Raji (cell line): Measurements from ENCODE around the gene LAMA5.

Experiments used
- POLR2A ChIP-seq: IDR thresholded peaks from 2 replicates; pipeline ENCODE4 v1.6.1; 2011; ENCODE audit warnings: low read depth, low read length, control low read depth; ENCODE audit not compliant: insufficient read depth

Gene LAMA5

DNA sequence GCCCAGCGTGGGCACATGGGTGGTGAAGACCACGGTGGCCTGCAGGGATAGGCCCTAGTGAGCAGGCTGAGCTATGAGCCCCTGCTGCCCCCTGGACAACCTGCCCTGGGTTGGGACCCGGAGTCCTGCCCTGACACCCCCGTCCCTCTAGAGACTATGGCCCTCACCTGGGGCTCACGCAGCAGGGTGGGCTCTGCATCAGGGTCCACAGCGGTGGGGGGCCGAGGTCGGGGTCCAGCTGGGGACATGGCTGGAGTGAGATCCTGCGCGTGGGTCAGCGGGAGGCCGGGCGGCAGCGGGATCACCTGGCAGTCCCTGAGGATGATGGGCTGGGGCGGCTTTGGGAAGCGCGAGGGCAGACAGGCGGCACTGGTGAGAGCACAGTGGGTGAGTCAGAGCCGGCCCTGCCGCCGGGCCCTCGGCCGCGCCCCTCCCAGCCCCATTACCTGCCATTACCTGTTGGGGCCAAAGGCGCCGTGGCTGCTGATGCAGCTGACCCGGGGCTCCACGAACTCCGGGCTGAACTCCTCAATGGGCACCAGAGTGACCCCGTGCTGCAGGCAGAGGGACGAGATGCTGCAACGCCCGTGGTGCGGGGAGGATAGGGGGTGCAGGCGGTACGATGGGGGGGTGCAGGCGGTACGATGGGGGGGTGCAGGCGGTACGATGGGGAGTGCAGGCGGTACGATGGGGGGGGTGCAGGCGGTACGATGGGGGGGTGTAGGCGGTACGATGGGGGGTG, 36.4 kb downstream of the LAMA5 start:
- TF ChIP-seq POLR2A, result no peak

DNA sequence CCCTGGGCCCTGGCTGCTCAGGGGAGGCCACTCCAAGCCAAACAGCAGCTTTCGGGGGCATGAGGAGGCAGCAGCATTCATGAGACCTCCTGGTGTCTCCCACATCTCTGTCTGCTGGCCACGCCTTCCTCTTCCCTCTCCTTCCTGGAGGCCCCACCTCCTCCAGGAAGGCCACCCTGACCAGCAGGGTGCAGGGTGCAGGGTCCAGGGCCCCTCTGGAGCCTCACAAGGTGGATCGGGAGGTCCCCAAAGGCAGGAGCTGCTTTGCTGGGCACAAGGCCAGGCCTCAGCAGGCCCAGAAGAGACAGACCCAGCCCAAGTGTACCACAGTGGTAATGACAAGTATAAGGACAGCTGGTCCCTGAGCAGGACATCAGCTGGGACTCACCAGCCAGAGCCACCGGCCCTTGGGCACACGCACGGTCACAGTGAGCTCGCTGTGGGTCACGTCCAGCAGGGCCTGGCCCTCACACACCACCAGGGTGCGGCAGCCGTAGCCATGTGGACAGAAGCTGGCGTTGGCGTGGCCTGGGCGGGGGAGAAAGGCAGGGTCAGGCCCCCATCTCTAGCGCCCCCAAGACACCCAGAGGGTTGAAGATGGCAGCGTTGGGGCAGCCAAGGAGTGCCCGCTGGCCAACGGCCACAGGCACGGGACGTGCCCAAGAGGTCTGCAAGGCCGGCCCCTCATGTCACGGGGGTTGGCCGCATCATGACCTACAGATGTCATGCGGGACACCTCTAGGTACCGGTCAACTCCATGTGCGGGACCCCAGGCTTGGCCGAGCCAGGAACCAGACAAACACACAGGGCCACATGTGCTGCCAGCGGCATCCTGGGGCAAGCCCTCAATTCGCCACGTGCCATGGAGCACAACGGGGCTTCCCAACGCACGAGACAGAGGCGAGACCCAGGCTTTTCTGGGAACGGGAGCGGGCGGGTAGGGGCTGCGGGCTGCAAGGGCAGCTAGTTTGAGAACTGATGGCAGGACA, 37.4 kb downstream of the LAMA5 start:
- no peak for TF ChIP-seq POLR2A

DNA sequence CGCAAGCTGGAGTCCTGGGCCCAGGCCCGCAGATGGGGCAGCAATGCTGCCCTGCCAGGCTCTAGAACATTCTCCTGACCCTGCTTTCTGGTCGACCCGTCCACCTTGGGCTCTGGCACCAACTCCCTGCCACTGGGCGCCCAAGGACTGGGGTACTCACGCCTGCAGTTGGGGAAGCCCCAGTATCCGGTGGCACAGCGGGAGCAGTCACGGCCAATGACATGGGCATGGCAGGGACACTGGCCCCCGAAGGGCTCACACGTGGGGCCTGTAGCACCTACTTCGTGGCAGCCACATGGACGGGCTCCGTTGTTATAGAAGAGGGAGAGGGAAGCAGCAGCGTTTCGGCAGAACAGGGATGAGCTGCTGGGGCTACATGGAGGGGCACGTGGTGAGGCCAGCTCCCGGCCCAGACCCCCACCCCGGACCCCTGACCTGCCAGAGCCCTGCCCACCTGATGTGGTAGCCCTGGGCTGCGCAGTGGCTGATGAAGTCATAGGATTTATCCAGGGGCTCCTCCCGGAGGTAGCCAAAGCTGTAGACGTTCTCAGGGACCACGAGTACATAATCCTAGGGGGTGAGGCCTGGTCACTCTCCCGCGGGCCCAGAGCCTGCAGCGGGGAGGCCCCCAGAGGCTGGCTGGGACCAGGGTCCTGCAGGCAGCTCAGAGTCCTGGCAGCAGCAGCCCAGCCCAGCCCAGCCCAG, 38.3 kb downstream of the LAMA5 start:
- no peak for TF ChIP-seq POLR2A

DNA sequence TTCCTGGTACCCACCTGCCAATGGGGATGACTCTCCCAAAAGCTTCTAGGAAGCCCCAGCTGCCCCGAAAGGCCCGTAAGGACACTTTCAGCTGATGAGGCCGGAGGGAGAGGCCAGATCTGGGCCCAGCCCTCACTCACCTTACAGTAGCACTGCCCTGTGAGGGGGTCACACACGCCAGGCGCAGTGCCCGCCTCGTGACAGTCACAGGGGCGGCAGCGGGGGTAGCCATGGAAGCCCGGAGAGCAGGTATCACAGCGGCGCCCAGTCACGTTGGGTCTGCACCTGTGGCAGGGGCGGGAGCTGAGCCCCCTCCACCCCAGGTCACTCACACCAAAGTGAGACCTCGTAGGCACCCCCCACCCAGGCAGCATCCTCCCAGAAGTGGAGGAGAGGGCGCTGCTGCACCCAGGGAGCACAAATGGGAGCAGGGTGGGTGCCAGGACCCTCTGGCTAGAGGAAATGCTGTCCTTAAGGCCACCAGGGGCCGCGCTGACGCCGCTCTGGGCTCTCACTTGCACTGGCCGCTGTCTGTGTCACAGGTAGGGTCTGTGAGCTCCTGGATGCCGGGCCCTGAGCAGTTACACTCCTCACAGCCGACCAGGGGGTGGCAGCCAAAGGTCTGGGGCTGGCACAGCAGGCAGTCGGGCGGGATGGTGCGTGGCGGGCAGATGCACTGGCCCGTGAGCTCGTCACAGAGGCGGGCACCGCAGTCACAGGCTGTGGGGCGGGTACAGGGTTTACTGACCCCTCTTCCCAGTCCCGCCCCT, 39.2 kb downstream of the LAMA5 start:
- no peak for TF ChIP-seq POLR2A

DNA sequence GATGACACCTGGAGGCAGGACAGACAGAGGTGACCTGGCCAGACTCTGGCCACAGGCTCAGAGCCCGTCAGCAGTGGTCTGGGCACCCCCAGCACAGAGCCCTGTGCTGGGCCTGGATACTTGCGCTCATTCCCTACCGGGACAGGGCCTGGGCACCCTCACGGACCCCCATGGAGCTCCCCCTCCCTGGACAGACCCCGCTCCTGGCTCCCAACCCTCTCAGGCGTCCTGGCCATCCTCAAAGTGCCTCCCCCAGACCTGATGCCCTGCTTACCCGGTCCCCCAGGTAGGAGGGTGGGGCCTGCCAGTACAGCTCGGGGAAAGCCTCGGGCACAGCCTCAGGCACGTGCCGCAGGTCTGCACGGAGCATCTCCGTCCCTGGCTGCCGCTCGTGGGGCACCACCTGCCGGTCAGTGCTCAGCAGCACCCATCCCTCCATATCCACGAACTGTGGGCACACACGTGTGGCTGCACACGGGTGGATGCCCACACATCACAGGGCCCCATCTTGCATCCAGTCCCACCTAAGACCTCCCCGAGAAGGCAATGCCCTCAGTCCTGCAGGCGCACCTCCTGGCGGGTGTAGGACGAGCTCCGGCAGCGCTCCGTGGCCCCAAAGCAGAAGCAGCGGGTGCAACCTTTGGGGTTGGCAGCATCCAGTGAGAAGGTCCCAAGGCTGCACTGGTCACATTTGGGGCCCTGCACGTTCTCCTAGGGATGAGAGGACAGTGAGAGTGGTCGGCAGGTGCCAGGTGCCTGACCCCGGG, 40.0 kb downstream of the LAMA5 start:
- TF ChIP-seq POLR2A, result no peak

DNA sequence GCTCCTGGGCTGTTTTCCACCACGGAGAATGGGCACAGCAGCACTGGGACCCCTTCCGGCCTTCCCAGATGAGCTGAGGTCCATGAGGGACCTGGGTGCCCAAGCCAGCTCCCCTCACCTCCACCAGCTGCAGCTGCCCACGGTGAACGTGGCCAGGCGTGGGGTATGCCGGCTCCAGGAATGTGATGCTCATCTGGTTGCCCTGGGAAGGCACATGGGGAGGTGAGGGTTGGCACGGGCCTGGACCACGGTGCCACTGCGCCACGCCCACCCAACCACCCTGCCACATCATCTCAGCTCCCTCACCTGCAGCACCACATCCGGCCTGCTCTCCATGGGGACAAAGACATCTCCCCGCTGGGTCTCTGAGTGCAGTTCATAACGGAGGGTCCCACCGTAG, 40.6 kb downstream of the LAMA5 start:
- TF ChIP-seq POLR2A, result no peak

DNA sequence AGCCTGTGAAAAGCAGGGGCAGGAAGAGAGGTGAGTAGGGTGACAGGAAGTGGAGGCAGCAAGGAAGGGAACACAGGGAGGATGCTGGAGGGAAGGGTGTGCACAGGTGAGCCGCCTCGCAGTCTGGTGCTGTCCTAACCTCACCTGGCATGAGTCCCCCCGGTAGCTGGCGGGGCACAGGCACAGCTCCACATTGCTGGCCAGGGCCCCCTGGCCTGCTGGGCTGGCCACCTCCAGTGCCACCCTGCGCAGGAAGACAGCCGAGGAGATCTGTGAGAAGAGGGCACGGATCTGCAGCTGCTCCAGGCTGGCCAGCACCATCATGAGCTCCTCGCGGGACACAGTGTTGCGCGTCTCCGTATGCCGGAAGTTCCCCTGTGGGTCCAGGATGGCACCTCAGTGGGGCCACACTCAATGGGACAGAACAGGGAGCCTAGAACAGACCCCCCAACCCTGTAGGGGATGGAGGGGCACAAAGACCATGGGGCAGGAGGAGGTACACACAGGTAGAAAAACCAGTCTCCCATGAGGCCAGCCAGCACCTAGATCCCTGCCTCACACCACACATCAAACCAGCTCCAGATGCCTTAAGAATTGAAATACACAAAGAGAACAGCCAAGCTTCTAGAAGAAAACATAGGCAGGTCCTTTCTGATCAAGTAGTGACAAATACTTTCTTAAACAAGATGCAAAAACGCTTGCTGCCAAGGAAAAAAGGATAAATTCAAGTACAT, 41.8 kb downstream of the LAMA5 start:
- no peak for TF ChIP-seq POLR2A

DNA sequence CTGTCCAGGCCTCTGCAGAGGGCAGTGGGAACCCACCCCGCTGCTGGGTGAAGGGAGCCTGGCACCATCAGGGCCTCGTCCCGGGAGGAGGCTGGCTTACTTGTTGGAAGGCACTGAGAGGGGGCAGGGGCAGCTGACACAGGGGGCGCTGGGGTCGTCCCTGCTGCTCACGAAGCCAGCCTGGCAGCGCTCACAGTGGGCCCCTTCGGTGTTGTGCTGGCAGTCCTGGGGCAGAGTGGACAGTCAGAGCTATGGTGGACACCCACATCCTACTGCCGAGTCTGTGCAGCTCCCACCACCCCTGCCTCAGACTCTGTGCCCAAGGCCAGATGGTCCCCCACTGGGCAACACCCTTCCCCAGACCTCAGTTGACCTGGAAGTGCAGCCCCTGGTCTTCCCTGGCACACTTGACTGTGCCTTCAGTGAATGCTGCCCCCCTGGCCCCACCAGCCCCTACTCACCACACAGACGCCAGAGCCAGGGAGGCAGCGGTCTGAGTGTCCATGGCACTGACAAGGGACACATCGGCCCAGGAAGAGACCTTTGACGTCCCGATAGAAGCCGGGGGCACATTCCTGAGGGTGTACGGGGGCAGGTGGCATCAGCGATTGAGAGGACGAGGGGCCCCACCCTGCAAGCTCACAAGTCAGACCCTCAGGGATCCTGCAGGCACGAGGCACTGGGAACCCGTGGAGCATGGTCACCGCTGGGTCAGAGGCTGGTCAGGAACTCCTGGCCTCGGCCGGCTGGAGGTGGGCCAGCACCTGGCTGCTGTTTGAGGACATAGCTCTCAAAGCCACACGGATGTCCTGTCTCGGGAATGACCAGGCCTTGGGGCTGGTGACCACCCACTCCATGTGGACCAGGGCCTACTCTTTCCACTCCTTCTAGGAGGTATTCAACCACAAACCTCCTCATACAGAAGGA, 42.9 kb downstream of the LAMA5 start:
- no peak for TF ChIP-seq POLR2A

DNA sequence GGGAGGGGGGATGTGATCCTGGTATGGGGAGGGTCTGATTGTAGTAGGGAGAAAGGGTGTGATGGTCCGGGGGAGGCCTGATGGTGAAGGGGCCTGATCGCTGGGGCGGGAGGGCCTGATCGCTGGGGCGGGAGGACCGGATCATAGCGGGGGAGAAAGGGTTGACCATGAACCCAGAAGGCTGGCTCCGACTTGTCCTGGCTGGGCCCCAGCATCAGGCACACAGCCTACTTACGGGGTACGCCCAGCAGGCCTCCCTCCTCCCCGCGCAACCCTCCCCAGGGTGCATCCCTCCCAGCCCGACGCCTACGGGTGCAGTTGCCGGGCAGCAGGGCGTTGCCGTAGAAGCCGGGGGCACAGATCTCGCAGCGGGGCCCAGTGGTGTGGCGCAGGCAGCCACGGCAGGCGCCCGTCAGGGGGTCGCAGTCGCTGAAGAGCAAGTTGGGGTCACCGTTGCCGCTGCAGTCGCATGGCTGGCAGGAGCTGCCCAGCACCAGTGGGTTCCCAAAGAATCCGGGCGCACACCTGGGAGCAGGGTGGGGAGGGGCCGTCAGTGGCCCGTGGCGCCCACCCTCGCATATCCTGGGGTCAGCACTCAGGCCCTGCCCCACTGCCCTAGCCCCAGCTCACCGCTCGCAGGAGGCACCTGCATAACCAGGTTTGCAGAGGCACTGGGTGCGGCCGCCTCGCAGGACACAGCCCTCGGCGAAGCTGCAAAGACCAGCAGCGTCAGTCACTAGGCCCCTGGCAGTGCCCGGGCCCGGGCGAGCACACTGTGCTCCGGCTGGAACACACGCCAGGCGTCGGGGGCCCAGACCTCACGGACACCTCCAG, 43.7 kb downstream of the LAMA5 start:
- no peak for TF ChIP-seq POLR2A

DNA sequence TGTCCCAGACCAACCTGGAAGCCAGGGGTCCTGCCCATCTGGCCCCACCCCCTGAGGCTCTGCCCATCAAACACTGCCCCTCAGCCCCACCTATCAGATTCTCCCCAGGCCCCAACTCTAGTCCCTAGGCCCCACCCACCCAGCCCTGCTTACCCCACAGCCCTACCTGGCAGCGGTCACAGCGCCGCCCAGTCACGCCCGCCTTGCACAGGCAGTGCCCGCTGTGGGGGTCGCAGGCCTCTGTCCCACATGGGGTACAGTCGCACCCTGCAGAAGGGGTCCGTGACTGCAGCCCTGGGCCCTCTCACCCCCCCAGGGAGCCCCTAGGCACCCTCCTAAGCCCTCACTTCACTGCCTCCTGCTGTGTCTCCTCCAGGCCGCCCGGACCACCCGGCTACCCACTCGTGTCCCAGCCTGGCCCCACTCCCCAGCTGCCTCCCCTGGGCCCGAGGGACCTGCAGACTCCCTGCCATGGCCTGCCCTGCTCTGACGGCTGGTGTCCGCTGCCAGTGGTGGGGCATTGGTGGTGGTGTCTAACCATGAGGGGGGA, 44.5 kb downstream of the LAMA5 start:
- no peak for TF ChIP-seq POLR2A

DNA sequence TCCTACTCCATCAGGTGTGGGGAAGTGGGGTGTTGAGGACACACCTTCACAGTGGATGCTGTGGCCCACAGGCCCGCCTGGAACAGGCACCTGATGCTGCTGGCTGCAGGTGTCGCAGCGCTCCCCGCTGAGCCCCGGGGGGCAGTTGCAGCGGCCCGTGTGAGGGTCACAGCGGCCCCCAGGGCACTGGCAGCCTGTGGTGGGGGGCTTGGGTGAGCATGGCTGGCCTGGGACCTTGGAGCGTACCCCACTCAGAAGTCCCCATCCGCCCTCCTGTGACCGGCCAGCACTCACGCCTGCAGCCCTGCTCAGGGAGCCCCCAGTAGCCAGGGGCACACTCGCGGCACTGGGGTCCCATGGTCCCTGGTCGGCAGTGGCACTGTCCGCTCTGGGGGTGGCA, 45.1 kb downstream of the LAMA5 start:
- no peak for TF ChIP-seq POLR2A
